ENCODE data around the gene PTPN9.
"Not testable (repeated sequence)": the region's sequence is repeated elsewhere in the genome, so short reads cannot be mapped to it uniquely, and the experiment has no call there.

The PTPN9 gene

DNA sequence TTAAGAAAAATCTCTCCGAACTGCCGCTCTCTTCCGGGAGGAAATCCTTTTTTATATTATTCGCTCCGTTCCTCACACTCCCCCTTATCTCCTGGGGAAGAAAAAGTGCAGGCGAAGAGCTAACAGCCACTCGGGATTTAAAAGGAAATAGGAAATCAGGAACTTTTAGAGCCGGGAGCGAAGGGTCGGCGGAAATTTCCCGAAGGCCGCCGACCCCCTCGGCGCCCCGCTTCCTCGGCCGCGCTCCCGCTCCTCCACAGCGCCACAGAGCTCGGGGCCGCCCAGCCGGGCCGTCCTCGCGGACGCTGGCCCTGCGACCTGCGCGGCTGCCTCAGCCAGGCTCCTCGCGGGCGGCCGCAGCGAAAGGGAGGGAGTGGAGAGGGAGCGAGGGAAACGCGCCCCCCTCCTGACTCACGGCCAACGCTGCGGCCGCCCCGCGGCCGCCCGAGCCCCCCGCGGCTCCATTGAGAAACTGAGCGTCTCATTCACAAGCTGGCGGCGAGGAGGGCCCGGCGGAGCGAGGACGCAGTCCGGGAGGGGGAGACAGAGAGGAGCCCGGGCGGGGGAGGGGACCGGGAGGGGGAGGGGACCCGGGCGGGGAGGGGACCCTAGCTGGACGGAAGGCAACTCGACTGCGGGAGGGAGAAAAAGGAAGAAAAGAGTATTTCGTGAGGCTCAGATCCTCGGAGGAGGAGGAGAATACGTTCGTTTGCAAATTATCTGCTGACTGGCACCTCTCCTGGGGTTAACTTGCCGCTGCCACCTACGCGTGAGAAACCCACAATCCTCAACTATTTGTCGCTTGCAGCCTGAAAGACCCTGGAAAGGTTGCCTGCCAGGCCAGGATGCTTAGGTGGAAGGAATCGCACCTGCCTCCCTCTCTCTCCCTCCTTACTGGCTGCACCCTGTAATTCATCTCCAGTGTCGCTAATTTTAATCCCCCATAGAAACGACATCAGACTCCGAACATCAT, at the start of gene PTPN9:
TSS of gene PTPN9 (minus strand) at position 368 of the 973 bp plus-strand sequence. CDS start 539 bp downstream, outside the sequence.
- DNase-seq, result peak; percentile 70

DNA sequence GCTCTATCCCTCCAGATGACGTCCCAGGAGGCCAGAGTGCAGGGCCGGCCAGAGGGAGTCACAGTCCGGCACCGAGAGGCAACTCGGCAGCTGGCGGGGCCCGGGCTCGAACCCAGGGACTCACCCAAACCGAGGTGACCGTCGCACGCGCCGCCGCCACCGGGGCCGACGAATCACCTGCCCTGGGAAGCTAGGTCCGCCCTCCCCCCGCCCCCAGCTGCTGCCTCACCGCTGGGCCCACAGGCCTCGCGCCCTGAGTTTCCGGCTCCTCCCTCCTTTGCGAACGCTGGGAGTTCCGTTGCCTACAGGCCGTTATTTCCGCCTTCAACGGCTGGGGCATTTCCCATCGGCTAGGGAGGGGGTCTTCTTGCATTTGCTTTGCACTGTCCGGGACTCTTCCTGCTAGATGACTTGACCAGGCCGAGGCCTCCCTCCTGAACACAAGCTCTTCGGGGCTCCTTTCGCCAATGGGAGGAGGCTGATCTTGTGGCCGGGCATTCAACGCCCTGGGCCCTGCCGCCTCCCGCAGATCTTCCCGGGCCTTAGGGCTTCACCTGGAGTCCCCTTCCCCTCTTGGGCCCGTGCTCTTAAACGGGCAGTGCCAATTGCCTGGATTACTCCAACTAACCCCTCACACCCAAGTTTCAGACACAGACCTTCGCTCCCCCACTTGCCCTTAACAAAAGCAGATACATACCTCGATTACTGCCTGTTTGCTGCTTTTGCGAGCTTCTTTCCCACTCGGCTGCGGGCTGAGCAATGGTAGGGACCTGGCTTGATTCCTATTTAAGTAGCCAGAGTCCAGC, 46.6 kb upstream of the PTPN9 start, which contains the start of gene SNUPN:
TSS of gene SNUPN (minus strand) at position 184 of the 806 bp plus-strand sequence. CDS start 4,674 bp downstream, outside the sequence.
- DNase-seq, result peak; percentile 93

DNA sequence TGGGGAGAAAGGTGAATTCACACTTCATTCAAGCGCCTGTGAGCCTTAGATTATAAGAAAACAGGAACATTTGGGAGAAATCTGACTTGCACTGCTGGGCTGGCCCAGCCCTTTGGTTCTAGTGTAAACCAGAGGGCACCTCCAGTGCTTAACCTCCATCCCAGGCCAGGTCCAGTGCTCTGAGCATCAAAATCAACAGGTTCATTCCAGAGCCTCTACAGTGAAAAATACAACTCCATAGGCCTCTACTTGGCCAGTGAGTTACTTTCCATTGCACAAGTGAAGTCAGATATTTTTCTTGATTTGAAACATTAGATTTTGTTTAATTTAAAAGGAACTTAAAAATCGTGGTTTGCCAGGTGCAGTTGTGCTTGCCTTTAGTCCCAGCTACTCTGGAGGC, 43.4 kb upstream of the PTPN9 start:
- DNase-seq, result no peak

DNA sequence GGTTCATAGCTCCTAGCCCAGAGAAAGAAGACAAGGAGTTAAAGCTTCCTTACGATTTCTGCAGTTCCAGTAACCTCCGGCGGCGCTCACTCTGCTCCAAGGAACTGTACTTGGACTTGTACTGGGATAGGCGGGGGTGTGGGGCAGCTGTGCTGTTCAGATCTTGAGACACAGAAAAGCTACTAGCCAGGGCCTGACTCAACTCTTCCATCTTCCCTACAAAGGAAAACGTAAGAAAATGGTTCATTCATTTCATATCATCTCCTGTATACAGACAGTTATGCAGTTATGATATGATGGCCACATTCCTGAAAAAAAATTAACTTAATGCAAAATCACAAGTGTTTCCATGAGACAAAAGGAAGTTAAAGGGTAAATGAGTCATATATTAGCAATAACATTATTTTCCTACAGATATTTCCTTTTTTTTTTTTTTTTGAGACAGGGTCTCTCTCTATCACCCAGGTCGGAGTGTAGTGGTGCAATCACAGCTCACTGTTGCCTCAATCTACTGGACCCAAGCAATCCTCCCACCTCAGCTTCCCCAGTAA, 41.8 kb upstream of the PTPN9 start:
- DNase-seq, result no peak

DNA sequence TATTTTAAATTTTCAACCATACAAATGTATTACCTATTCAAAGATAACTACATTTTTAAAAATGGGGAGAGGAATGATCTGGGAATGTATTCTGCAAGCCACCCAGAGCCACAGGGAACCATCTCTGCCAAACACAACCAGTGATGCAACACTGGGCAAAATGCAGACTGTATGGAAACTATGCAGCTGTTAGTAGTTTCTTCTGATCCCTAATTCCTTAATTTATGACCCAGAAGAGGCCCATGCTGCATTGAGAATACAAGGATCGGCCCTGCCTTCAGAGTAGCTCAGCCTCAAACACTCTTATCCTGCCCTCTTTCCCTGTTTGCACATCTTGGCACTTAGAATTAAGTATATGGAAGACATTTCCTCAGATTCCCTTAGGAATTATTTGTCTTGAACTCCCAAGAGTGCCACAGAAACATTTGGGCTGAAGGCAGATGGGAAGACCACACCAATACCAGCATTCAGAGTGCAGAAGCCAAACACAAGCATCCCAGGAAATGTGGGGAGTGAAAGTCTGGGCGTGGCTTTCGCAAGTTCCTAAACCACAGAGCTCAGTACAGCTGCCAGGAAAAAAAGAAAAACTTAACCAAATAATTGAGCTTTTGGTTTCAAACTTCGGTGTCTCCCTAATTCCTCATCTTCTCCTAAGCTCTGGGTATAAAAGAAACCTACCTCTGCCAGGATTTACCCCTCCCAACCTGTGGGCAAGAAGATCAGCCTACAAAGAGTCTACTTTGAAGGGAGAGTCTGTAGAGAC, 41.1 kb upstream of the PTPN9 start:
- DNase-seq, result no peak

DNA sequence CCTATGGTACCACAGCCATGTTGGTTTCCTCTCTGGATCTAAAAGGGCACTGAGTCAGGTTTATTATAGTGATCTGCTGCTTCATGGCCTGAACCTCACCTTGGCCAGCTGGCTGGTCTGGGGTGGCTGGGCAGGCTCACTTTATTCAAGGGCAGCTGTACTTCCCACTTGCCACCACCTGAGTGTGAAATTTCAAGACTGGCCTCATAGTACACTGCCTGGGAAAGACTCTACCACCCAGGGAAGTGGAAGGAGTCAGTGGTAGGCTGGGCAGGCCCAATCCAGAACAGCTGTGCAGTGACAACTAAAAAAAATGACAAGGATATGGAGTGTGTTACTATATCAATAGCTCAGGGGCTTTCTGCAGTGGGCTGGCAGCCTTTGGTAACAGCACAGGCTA, 37.7 kb upstream of the PTPN9 start:
- no peak for DNase-seq

DNA sequence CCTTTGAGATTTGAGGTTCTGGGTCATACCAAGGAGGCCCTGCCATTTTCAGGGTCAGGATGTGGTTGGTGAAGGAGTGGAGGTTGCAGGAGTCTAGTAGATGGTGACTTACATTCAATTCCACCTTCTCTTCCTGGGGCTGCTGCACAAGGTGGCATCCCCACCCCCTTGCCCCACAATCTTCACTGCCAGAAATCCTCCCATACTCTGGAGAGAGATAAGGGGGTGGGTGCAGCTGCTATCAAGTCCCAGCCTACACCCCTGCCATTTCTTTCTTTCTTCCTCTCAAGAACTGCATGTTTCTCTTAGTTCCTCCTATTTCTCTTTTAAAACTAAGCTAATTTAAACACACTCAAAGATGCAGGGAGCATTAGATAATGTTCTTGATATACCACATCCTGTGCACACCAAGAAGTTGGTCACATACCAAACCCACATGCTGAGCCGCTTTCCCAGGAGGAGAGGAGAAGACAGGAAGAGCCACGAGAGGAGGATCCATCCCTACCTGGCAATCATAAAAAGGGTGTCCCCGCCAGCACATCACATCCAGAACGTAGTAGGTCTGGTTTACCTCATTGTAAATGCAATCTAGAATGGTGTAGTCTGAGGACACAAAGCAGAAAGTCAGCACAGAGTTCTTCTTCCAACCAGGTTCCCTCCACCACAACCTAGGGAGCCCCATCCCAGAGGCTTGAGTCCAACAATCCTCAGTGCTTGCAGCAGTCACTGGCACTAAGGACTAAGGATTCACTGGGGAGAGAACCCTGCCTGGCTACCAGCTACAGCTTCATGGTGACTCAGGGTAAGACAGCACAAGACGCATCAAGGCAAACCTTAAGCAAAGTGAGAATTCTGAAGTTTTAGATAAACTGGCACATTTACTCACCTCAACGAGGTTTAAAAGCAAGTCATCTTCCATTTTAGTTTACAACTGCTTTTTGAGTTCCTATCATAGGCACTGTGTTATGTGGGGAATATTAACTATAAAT, 27.9 kb upstream of the PTPN9 start:
- DNase-seq, result no peak

DNA sequence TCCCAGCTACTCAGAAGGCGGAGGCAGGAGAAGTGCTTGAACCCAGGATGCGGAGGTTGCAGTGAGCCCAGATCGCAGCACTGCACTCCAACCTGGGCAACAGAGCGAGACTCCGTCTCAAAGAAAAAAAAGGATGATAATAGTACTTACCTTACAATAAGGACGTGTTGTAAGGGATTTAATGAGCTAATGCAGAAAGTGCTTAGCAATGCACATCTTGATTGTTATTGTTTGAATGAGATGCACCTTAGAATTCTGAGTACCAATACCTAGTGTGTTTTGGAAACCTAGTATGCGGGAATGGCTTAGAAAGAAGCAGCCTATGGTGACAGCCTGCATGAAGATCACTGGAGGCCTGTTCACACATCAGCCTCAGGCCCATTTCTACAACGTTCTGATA, 26.9 kb upstream of the PTPN9 start:
- no peak for DNase-seq

DNA sequence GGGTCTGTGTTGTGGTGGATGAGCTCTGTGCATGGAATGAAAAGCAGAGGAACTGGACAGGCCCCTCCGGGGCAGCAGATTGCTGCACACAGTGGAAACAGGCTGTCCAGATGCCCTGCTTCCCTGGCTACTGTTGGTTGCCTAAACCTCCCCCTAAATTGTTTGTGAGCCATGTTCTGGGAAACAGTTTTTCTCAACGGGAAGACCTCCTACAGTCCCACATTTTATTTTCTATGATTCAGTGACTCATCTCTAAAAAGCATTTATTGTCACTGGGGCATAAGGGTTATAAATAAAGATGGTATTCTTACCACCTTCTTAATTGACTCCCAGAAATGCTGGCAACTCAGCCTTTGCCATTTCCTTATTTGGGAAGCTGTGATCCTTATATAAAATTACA, 20.3 kb upstream of the PTPN9 start:
- no peak for DNase-seq

DNA sequence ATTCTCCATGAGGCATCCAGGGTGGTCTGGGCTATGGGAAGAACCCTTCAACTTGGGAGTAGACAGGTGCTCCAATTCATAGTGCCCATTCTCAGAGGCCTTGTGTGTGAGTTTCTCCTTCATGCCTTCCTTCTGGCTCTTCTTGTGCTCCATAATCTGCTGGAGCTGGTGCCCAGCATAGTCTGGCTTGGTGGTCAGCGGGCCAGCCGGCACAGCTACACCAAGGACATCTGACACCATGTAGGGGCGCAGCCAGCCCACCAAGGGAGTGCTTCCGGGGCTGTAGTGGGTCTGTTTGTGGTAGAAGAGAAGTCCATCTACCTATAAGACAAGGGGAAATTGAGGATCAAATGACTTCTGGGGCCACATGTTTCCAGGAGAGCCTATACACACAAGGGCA, 19.2 kb upstream of the PTPN9 start:
- DNase-seq, result no peak

DNA sequence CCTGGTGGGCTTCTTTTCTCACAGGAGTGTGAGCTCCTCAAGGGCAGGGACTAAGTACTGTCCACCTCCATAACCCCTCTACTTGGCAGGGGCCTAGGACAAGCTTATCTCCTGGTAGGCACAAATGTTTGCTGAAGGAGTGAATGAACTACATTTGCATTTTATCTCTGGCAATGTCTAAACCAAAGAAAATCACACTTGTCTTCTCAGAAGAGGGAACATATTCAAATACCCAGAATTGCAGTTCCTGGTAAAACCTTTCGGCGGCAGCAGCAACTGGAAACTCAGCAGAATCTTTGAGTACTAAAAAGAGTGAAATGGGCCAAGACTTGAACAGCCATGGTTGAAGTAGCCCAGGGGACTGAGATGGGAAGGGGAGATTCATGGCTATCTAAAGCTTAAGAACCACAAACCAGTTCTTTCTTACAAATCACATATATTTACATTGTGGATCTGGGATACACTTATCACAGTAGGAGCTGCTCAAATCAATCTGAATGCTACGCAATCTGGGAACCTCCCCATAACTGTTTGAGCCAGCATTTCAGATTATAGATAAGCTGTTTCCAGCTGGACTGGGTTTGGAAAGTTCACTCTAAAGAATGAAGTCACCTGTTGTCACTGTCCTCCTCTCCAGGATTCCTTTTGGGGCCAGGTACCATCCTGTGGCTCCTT, 18.7 kb upstream of the PTPN9 start:
- DNase-seq, result peak; percentile 19

DNA sequence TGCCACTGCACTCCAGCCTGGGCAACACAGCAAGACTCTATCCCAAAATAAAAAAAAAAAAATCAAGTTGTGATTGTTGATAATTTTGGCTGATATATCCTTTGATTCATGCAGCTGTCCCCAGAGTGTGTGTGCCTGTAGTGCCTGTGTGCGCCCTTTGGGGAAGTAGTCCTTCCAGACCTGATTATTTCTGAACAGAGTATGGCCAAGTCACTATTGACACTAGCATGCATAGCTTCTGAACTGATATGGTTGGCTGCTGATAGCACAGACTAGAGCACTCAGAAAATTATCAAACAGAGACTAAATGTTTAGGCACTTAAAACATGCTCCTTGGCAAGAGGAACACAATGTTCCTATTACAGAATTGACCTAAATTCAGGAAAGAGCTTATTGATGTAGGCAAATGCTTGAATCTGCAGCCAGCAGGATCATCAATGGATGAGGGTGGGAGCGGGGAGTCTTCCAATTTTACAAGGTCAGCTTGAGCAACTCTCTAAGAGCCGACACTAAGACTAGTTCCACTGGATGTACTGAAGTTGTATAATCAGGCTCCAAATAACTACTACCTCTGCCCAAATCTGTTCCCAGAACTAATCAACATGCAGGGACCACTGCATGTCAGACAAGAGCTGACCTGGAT, 17.7 kb upstream of the PTPN9 start:
- no peak for DNase-seq

DNA sequence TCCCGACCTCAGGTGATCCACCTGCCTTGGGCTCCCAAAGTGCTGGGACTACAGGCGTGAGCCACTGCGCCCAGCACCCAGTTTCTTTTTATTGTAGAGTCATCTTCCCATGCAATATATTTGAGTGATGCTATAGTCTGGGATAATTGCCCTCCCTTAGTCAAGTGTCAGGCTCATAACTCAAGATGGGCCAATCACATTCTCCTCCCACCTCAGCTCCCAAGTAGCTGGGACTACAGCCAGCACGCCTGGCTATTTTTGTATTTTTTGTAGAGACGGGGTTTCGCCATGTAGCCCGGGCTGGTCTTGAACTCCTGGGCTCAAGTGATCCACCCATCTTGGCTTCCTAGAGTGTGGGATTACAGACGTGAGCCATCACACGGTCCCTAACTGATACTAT, 15.2 kb upstream of the PTPN9 start:
- DNase-seq, result no peak

DNA sequence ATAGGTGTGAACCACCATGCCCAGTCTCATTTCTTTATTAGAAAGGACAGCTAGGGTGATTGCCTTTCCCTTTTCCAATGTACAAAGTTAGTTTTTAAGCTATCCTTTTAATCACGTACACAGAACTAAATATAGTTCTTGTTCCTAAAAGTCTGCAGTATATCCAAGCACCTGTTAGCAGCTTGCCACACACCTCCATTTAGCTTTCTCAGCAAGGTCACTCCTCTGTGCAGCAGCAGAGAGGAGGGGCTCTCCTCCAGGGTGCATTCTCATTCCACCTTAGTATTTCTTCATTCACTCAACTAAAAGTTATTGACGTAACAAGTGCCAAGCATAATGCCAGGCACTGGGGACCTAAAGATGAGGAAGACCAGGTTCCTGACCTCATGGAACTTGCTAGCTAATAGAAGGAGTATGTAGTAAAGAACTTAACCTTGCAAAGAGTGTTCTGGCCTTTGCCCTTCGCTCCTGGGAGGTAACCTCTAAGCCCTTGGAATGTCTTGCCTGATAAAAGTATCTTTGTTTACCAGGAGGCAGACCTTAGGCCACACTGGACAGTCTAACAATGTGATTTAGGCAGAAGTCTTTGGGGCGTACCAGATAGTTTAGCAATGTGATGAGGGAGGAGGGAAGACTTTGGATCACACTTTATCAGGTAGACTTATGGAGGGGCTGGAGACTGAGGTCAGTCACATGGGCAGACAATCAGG, 12.7 kb upstream of the PTPN9 start:
- DNase-seq, result no peak

DNA sequence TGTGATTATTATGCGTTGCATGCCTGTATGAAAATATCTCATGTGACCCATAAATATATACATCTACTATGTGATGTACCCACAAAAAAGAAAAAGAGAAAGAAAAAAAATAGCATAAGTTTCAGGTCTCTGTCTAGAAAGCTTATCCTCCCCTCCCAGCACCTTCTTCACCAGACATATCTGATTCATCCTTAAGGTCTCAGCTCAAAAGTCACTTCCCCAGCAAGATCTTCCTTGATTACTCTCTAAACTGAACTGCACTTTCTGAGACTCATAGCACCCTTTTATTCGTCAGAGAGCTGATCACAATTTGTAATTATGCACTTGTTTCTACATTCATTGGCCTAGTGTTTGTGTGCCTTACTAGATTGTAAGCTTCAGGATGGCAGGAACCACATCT, 11.1 kb upstream of the PTPN9 start:
- no peak for DNase-seq

DNA sequence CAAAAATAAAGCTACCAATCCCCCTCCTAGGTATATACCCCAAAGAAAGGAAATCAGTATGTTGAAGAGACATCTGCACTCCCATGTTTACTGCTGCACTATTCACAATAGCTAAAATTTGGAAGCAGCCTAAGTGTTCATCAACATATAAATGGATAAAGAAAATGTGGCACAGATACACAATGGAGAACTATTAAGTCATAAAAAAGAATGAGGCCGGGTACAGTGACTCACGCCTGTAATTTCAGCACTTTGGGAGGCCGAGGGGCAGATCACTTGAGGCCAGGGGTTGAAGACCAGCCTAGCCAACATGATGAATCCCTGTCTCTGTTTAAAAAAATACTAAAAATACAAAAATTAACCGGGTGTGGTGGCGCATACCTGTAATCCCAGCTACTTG, 10.0 kb upstream of the PTPN9 start:
- no peak for DNase-seq

DNA sequence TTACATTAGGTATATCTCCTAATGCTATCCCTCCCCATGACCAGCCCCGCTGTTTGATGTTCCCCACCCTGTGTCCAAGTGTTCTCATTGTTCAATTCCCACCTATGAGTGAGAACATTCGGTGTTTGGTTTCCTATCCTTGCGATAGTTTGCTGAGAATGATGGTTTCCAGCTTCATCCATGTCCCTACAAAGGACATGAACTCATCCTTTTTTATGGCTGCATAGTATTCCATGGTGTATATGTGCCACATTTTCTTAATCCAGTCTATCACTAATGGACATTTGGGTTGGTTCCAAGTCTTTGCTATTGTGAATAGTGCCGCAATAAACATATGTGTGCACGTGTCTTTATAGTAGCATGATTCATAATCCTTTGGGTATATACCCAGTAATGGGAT, 7.3 kb upstream of the PTPN9 start:
- DNase-seq, result not testable (repeated sequence)

DNA sequence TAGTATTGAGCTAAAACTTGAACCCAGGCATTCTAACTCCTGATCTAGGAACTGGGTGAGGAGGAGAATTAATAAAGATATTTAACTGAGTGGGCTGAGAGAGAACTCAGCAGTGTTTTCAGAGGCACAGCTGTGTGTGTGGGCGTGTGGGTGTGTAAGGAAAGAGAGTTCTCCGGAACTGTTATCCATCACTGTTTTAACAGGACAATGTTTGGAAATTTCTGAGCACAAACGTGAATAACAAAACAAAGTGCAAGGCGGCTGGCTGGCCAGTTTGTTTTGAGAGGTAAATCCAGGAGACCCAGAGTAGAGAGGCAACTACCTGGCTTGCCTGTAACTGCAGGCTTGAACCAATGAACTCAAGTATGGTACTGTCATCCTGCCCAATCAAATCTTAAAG, 5.0 kb upstream of the PTPN9 start:
- no peak for DNase-seq

DNA sequence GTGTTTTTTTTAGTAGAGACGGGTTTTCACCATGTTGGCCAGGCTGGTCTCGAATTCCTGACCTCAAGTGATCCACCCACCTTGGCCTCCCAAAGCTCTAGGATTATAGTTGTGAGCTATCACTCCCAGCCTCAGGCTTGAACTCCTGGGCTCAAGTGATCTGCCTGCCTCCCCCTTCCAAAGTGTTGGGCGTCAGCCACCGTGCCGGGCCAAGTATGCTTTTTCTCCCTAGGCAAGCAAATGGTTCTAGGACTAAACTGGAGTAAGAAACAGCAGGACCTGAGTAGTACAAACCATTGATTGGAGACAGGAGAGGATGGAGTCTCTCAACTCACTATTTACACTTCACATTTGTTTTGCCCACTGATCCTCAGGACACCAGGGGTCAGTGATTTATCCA, 4.6 kb upstream of the PTPN9 start:
- DNase-seq, result no peak

DNA sequence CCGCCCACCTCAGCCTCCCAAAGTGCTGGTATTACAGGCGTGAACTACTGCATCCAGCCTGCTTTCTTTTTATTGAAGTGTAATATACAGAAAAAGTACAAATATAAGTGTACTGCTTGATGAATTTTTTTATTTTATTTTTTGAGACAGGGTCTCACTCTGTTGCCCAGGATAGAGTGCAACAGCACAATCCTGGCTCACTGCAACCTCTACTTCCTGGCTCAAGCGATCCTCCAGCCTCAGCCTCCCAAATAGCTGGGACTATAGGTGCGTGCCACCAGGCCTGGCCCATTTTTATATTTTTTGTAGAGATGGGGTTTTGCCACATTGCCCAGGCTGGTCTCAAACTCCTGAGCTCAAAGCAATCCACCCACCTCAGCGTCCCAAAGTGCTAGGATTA, 3.8 kb upstream of the PTPN9 start:
- DNase-seq, result not testable (repeated sequence)
